ENCODE results near the gene TGM2.

TGM2 gene

DNA sequence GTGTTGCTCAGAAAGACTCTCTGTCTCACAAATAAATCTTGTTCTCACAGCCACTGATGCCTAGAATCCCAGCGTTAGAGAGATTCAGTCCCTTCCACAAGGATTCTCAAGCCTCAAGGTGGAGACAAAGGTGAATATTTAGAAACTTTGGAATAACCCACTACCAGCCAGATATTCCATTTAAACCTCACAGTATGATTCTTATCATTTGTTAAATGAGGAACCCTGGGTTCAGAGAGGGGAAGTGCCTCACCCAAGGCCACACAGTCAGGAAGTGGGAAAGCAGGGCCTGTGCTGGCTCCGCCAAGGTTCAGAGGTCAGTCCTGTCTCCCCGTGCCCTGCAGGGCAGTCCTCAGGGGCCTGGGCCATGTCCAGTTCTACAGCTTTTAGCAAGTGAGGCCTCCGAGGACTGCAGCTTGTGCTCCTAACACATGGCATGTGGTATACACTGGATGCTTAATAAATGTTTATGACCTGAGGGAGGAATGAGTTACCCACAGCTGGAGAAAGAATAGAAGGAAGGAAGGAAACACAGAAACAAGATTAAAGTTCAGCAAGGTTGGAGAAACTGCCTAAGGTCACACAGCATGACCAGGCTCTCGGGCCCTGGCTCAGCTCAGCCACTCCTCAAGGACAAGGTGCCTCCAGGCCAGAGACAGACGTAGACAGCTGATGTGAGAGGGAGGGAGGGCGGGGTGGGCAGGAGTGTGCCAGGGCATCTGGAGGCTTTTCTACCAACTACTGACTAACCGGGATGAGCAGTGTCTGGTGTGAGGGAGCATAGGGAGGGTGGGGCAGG is 3.9 kb upstream of the TGM2 start:
- TF ChIP-seq, protein P1, sequence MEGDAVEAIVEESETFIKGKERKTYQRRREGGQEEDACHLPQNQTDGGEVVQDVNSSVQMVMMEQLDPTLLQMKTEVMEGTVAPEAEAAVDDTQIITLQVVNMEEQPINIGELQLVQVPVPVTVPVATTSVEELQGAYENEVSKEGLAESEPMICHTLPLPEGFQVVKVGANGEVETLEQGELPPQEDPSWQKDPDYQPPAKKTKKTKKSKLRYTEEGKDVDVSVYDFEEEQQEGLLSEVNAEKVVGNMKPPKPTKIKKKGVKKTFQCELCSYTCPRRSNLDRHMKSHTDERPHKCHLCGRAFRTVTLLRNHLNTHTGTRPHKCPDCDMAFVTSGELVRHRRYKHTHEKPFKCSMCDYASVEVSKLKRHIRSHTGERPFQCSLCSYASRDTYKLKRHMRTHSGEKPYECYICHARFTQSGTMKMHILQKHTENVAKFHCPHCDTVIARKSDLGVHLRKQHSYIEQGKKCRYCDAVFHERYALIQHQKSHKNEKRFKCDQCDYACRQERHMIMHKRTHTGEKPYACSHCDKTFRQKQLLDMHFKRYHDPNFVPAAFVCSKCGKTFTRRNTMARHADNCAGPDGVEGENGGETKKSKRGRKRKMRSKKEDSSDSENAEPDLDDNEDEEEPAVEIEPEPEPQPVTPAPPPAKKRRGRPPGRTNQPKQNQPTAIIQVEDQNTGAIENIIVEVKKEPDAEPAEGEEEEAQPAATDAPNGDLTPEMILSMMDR (IDR thresholded peaks at IDR 0.05), result no peak

DNA sequence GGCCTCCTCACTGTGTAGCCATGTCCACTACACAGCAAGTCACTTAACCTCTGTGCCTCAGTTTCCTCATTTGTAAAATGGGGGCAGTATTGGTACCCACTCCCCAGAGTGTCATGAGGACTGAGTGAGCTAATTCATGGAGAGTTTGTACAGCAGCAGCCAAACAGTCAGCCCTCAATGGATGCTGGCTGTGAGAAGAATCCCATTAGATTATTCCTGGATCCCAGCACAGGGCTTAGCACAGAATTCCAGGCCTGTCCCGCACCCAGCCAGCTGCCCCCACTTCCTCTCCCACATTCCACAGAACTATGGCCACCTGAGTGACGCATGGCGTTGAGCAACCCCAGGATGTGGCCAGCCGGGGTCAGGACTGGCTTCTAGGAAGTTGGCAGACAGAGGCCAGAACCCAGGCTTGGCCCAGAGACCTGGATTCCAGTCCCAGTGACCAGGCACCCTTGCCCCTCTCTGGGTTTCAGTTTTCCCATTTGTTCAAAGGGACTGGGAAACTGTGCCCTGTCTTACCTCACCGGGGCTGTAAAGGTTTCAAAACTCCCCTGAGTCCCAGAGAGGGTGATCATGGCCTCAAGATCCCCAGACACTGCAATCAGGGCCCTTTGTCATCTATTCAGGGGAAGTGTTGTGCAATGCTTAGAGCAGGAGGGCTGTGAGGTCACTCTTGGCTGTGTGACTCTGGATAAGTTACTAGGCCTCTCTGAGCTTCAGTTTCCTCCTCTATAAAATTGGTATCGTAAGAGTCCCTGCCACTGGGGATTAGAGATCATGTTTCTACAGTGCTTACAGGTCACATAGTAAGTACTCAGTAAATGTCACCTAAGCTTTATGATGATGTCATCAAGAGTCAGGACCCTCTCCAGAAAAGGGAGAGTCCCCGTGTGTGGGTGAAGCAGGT is 3.0 kb upstream of the TGM2 start:
- TF ChIP-seq, protein P1 (IDR thresholded peaks at IDR 0.05), result no peak

DNA sequence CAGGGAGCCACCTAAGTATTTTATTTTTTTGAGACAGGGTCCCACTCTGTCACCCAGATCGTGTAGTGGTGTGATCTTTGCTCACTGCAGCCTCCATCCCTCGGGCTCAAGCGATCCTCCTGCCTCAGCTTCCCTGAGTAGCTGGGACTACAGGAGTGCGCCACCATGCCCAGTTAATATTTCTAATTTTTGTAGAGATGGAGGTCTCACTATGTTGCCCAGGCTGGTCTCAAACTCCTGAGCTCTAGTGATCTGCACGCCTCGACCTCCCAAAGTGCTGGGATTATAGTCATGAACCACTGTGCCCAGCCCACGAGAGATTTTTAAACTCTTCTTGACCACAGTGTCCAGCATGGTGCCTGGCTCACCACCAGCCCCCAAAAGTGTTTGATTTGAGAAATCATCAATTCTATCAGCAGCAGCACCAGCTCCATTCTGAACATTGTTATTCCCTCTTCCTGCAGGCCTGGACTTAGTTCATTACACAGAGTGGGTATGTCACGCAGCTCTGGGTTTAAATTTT is 2.3 kb upstream of the TGM2 start:
- TF ChIP-seq, protein P1 (IDR thresholded peaks at IDR 0.05), result no peak

DNA sequence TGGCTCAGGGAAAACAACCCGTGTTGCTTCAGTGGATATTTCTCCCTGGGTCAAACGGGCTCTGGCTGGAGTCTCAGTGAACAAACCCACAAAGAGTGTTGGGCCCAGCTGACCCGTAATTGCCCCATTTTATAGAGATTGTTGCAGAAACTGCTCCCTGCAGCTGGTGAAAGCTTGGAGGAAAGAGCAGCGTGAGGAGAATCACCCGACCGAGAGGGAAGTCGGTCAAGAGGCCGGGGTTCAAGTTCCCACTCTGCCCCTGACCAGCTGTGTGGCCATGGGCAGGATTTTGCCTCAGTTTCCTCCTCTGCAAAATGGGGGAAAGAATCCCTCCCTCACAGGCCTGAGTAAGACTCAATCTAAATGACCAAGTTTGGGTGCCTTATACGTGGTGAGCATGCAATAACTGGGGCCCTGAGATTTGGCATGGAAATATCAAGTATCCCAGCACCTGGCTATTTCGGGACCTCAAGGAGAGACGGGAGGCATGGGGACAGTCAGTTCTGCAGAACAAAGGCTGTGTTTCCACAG is 1.7 kb upstream of the TGM2 start:
- TF ChIP-seq, protein P1 (IDR thresholded peaks at IDR 0.05), result no peak

DNA sequence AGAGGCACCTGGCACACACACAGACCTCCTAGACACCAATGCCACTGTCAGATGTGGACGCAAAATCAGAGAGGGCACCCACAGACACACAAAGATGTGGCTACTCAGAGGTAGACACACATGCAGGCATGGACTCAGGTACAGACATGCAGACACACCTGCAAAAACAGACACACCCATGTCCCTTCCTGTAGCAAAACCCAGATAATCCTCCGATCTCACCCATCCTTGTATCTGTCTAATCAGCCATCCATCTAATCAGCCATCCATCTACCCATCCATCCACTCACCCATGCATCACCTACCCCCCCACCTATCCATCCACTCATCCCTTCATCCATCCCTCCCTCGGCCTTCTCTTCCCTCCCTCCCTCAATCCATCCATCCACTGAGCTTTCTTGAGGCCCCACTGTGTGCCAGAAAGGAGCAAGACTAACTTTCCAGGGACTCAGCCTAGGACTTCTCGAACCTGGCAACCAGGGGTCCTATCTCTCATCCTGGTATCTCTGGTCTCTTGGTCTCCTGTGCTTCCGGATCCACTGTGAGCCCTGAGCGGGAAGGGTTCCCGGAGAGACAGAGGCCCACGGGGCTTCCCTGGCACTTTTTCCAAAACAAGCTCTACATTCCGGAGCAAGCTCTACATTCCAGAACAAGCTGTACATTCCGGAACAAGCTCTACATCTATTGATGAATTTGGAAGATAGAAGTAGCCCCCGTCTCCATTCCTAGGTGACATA is 1.1 kb upstream of the TGM2 start:
- TF ChIP-seq, protein P1 (IDR thresholded peaks at IDR 0.05), result no peak

DNA sequence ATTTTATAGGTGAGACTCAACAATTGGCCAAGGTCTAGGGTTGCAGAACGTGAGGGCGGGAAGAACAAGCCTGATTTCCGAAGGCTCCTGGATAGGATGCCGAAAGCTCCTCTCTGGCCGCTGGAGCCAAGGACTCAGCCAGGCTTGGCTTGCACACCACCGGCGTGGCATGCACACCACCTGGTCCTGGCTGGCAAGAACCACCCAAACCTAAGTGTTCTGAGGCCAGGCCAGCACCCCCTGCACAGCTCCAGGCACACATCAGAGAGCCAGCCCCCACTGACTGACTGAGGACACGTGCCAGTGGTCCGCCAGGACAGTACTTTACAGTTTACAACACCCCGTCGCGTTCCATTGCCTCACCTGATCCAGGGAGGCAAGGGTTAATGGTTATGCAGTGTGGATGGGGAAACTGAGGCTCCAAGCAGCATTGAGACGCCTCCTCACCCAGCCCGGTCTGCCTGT is 414 bp downstream of the TGM2 start:
- TF ChIP-seq, protein P1 (IDR thresholded peaks at IDR 0.05), result no peak

DNA sequence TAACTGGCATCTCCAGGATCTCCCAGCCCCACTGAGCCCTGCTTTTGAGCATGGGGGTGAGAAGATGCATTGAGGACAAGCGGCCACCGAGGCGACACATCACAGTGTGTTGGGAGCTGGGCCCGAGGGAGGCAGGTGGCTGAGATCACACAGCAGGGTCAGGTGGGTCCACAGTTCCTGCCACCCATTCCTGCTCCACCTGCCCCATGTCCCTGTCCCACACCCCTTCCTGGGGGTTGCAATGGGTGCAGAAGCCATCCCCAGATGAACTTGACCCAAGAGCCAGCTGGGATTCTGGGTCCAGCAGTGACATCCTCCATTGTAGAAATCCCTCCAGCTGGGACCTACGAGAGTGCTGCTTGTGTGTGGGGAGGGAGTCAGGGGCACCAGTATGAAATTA is 1.0 kb downstream of the TGM2 start:
- TF ChIP-seq, protein P1 (IDR thresholded peaks at IDR 0.05), result no peak
